Measurements from ENCODE around the gene GON4L. TPM values are rescaled to one million over a fixed set of nuclear protein-coding genes. Genes with fewer than 3 reads are reported as not detected.
A peak's percentile ranks its signal among the peaks of the same experiment; 100 is the strongest.
"Not testable (repeated sequence)": the region's sequence is repeated elsewhere in the genome, so short reads cannot be mapped to it uniquely, and the experiment has no call there.

Gene GON4L
- total and polyA plus RNA-seq, 4 donors, result 16.2 to 61.4 (median 32.3) TPM

GRCh38 chr1:155759966-155760630 is 96.9 kb downstream of the GON4L start:
- no peak for TF ChIP-seq CTCF (IDR thresholded peaks at IDR 0.05; ENCODE audit: control extremely low read depth, extremely low read depth)
- H3K27ac ChIP-seq (ENCODE audit: low read depth in 1 of 2, low read length in 1 of 2), result no peak overlapping the region
- no peak overlapping the region for H3K4me3 ChIP-seq
- no peaks in the 10 kb centered on the region for H3K27me3 ChIP-seq (ENCODE audit: control insufficient read depth in 3 of 3, insufficient read depth in 3 of 3, low read length in 2 of 3)
- H3K4me1 ChIP-seq (ENCODE audit: control insufficient read depth in 5 of 5, insufficient read depth in 5 of 5, low read length in 5 of 5), result no peaks in the 10 kb centered on the region
- peaks cover 28 to 53% (median 39%) of the 10 kb centered on the region in 4 donors for H3K36me3 ChIP-seq (ENCODE audit: control insufficient read depth in 4 of 4, insufficient read depth in 4 of 4, low read length in 4 of 4)
- H3K9ac ChIP-seq (ENCODE audit: insufficient read depth in 1 of 2, low read length in 2 of 2), result no peak overlapping the region
- 93% methylated on average over 4 of the region's 4 CpGs for WGBS, 2 donors
- DNase-seq (no peak), ATAC-seq (ENCODE audit: insufficient read depth, low FRiP score) (no peak)
- H3K9me3 ChIP-seq (ENCODE audit: control insufficient read depth in 4 of 4, insufficient read depth in 3 of 4, low read length in 3 of 4), result no peaks in the 10 kb centered on the region

- H3K9ac ChIP-seq (ENCODE audit: insufficient read depth in 1 of 2, low read length in 2 of 2); DNase-seq; H3K27ac ChIP-seq (ENCODE audit: low read depth in 1 of 2, low read length in 1 of 2); H3K4me3 ChIP-seq; H3K4me1 ChIP-seq (ENCODE audit: control insufficient read depth in 5 of 5, insufficient read depth in 5 of 5, low read length in 5 of 5); H3K27me3 ChIP-seq (ENCODE audit: control insufficient read depth in 3 of 3, insufficient read depth in 3 of 3, low read length in 2 of 3); ATAC-seq (ENCODE audit: insufficient read depth, low FRiP score); H3K9me3 ChIP-seq (ENCODE audit: control insufficient read depth in 4 of 4, insufficient read depth in 3 of 4, low read length in 3 of 4): not testable (repeated sequence)
- H3K36me3 ChIP-seq (ENCODE audit: control insufficient read depth in 4 of 4, insufficient read depth in 4 of 4, low read length in 4 of 4), result peaks cover 26 to 51% (median 36%) of the 10 kb centered on the region in 4 donors
- 96 to 98% methylated on average over 3 of the region's 3 CpGs for WGBS, 2 donors
Observed at GRCh38 chr1:155759017-155759416, 98.0 kb downstream of the GON4L start.

GRCh38 chr1:155748141-155748540 is 108.9 kb downstream of the GON4L start:
- peaks cover 5 to 14% (median 8%) of the 10 kb centered on the region in 4 donors for H3K36me3 ChIP-seq (ENCODE audit: control insufficient read depth in 4 of 4, insufficient read depth in 4 of 4, low read length in 4 of 4)
- not testable (repeated sequence) for H3K27ac ChIP-seq (ENCODE audit: low read depth in 1 of 2, low read length in 1 of 2); H3K9ac ChIP-seq (ENCODE audit: insufficient read depth in 1 of 2, low read length in 2 of 2); ATAC-seq (ENCODE audit: insufficient read depth, low FRiP score); DNase-seq; H3K9me3 ChIP-seq (ENCODE audit: control insufficient read depth in 4 of 4, insufficient read depth in 3 of 4, low read length in 3 of 4); H3K4me1 ChIP-seq (ENCODE audit: control insufficient read depth in 5 of 5, insufficient read depth in 5 of 5, low read length in 5 of 5); H3K4me3 ChIP-seq; H3K27me3 ChIP-seq (ENCODE audit: control insufficient read depth in 3 of 3, insufficient read depth in 3 of 3, low read length in 2 of 3)
- 88 to 92% methylated on average over 5 of the region's 5 CpGs for WGBS, 2 donors

- H3K4me1 ChIP-seq (ENCODE audit: control insufficient read depth in 5 of 5, insufficient read depth in 5 of 5, low read length in 5 of 5); H3K9me3 ChIP-seq (ENCODE audit: control insufficient read depth in 4 of 4, insufficient read depth in 3 of 4, low read length in 3 of 4); DNase-seq; H3K27me3 ChIP-seq (ENCODE audit: control insufficient read depth in 3 of 3, insufficient read depth in 3 of 3, low read length in 2 of 3); H3K9ac ChIP-seq (ENCODE audit: insufficient read depth in 1 of 2, low read length in 2 of 2); H3K4me3 ChIP-seq; H3K27ac ChIP-seq (ENCODE audit: low read depth in 1 of 2, low read length in 1 of 2); ATAC-seq (ENCODE audit: insufficient read depth, low FRiP score): not testable (repeated sequence)
- peaks cover 4 to 10% (median 5%) of the 10 kb centered on the region in 4 donors for H3K36me3 ChIP-seq (ENCODE audit: control insufficient read depth in 4 of 4, insufficient read depth in 4 of 4, low read length in 4 of 4)
- WGBS, 2 donors, result 90% methylated on average over 10 to 11 of the region's 12 CpGs
Observed at GRCh38 chr1:155747586-155747985, 109.4 kb downstream of the GON4L start.

- ATAC-seq (ENCODE audit: insufficient read depth, low FRiP score), result peak; percentile 98
- not testable (repeated sequence) for H3K36me3 ChIP-seq (ENCODE audit: control insufficient read depth in 4 of 4, insufficient read depth in 4 of 4, low read length in 4 of 4); H3K27me3 ChIP-seq (ENCODE audit: control insufficient read depth in 3 of 3, insufficient read depth in 3 of 3, low read length in 2 of 3); H3K9me3 ChIP-seq (ENCODE audit: control insufficient read depth in 4 of 4, insufficient read depth in 3 of 4, low read length in 3 of 4); H3K4me1 ChIP-seq (ENCODE audit: control insufficient read depth in 5 of 5, insufficient read depth in 5 of 5, low read length in 5 of 5)
- Histone ChIP-seq H3K4me3 (peak overlapping the region; percentile 16), H3K27ac (ENCODE audit: low read depth in 1 of 2, low read length in 1 of 2) (peak overlapping the region; percentile 37 to 75), H3K9ac (ENCODE audit: insufficient read depth in 1 of 2, low read length in 2 of 2) (peak overlapping the region; percentile 59 to 85)
- peak; percentile 95 to 98 (median 96) for DNase-seq
- 0 to 1% methylated on average over 32 to 48 of the region's 77 CpGs for WGBS, 2 donors
Observed at GRCh38 chr1:155745284-155746228, 111.5 kb downstream of the GON4L start.

Measured in lung (tissue), 12 donors.